GM19455 (cell line): ENCODE results near the gene RIMS3.
"Not testable (repeated sequence)": the region's sequence is repeated elsewhere in the genome, so short reads cannot be mapped to it uniquely, and the experiment has no call there.

Source experiments
- ATAC-seq: cut with Tn5 transposase; IDR thresholded peaks from one replicate; pipeline ENCODE4 v1.9.1; 2021; ENCODE audit not compliant: unreplicated experiment

The RIMS3 gene

DNA sequence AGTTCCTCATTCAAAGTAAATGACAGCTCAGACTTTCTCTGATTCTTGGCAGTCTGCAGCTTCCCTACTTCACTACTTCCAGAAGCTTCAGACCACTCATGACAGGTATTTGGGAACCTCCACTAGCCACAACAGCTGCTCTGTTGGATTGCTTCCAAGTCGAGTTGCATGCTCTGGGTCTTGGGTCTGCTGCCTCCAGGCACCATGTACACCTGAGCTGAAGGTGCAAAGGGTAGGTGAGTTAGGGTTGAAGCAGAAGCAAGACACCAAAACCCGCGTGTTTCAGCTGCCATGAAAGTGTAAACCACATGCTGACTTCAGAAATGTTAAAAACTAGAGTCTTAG is 71.3 kb downstream of the RIMS3 start:
- no peak for ATAC-seq

DNA sequence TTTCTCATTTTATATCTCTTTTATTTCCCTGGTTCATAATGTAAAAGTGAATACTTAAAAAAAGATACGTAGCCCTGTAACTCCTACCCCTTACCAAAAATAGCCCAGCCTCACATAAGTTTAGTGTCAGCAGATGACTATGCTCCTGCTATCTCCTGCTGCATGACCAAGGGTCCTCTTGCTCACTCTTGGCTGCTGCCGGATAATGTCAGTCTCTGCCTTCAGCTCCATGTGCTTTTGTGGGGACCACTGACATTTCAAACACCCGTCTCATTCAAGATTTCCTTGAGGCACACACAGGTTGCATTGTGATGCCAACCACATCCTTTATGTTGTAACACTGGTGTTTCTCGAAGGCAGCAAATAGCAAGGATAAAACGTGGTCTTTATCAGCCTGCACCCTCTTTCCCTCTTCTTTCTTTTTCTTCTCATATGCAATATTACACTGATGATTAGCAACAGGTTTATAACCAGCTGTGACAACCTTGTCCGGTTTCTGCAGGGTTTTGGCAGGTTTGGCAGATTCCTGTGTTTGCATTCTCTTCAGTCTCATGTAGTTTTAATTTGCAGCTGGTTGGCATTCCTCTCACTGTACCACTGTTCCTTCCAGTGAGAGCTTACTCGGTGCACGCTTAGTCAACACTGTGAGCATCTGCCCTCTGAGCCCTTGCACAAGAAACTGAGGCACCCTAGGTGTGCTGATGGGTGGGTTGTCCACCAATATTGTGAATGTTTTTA is 71.9 kb downstream of the RIMS3 start:
- no peak for ATAC-seq

DNA sequence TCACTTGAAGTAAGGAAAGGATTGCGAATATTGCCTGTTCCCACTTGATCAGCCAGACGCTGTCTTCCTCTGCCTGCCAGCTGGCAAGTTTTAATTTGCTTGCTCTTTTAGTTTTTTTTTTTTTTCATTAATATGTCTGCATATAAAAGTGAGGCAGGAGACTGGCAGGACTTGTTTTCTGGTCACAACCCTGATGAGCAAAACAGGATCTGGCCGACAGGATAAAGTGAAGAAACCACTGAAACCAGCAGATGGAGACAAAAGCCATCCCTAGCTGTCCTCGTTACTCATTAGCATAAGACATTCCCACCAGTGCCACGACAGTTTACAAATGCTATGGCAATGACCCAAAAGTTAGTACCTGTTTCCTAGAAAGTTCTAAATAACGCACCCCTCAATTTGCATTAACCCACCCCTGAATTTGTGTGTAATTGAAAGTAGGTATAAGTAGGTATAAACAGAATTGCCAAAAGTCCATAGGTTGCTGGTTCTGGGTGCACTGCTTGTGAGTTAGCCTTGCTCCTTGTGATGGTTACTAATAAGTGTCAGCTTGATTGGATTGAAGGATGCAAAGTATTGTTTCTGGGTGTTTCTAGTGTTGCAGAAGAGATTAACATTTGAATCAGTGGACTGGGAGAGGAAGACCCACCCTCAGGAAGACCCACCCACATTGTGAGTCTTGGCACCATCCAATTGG is 73.2 kb downstream of the RIMS3 start:
- no peak for ATAC-seq

DNA sequence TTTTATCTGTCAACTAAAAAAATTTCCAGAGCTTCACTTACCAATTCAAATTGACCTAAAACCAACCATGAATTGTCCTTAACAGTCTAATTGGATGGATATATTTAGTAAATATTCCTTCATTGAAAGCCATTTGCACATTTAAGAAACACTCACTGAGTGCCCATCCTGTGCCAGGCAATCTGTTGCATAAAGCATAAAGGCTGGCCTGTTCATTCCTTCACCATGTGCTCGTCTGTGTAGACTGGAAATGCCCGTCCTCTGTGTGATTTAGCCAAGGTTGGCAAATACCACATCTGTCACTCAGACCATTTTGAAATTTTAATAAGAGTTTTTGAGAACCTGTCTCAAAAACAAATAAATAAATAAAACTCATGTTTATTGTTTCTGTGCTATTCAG is 76.9 kb downstream of the RIMS3 start:
- ATAC-seq, result no peak

DNA sequence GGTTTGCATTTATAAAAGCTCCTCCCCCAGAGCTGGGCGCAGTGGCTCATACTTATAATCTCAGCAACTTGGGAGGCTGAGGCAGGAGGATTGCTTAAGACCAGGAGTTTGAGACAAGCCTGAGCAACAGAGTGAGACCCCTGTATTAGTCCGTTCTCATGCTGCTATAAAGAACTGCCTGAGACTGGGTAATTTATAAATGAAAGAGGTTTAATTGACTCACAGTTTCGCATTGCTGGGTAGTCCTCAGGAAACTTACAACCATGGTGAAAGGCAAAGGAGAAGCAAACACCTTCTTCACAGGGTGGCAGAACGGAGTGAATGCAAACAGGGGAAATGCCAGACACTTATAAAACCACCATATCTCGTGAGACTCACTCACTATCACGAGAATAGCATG is 81.5 kb downstream of the RIMS3 start:
- no peak for ATAC-seq

DNA sequence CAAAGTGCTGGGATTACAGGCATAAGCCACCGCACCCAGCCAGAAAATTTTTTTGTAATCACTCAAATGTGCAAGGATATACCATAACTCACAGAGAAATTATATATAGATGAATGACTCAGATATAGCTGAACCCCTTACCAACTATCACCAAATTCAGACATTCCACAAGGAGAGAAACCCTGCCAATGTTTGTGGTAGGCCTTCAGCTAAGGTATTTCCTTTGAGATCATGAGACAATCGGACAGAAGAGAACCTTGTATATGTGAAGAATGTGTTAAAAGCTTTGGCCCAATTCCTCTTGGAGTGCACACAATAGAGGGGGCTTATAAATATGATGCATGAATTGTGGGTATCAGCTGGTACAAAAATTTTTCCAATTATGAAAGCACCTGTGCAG is 83.4 kb downstream of the RIMS3 start:
- no peak for ATAC-seq

DNA sequence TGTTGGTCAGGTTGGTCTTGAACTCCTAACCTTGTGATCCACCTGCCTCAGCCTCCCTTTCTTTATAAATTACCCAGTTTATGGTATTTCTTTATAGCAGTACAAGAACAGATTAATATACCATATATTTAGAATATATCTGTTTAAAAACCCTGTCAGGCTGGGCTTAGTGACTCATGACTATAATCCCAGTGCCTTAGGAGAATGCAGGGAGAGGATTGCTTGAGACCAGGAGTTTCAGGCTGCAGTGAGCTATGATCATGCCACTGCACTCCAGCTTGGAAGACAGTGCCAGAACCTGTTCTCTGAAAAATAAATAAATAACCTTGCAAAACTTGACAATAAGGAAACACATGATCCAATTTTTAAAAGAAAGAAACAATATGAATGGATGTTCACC is 90.1 kb downstream of the RIMS3 start:
- no peak for ATAC-seq

DNA sequence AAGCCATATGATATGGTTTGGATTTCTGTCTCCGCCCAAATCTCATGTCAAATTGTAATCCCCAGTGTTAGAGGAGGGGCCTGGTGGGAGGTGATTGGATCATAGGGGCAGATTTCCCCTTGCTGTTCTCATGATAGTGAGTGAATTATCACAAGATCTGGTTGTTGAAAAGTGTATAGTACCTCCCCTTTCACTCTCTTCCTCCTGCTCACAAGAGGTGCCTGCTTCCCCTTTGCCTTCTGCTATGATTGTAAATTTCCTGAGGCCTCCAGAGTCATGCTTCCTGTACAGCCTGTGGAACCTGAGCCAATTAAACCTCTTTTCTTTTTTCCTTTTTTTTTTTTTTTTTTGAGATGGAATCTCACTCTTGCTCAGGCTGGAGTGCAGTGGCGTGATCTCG is 90.7 kb downstream of the RIMS3 start:
- not testable (repeated sequence) for ATAC-seq
